Measurements from ENCODE around the gene LLGL2.

Gene LLGL2

DNA sequence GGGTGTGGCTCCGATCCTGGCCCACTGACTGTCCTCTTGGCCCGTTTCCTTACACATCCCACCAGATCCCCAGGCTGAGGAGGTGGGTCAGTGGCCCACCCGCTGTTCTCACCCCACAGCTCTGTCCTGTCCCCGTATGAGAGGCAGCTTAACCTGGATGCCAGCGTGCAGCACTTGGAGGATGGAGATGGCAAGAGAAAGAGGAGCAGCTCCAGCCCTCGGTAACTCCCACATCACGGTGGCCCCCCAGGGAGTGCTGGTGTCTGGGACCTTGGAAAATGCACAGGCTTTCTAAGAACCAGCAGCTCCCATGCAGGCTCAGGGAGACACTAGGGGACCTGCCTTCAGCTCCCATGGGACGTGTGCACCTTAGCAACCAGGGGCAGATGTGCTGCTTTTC is 4.2 kb upstream of the LLGL2 start:
- DNase-seq (ENCODE audit: low read depth, low spot score), result no peak

DNA sequence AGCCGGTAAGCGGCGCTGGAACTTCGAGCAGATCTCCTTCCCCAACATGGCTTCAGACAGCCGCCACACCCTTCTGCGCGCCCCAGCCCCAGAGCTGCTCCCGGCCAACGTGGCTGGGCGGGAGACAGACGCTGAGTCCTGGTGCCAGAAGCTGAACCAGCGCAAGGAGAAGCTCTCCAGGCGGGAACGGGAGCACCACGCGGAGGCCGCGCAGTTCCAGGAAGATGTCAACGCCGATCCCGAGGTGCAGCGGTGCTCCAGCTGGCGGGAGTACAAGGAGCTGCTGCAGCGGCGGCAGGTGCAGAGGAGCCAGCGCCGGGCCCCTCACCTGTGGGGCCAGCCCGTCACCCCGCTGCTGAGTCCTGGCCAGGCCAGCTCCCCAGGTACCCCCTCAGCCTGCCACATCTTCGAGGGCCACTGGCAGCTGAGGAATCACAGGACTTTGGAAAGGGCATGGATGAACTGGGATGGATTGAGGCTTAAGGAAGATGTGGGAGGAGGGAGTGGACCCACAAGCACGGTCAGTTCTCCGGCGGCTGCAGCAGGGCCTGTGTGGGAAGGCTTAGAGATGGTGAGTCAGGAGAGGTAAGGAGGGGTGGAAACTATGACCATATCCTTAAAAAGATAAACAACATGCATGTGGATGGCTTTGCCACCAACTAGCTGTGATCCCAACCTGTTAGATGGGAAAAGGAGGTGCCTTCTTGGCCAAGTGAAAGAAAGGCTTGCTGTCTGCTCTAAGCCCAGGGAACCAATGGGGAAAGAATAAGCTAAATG is 3.4 kb upstream of the LLGL2 start:
- no peak for DNase-seq (ENCODE audit: low read depth, low spot score)

GRCh38 chr17:75523647-75524046 is 1.9 kb upstream of the LLGL2 start:
- no peak for DNase-seq (ENCODE audit: low read depth, low spot score)

GRCh38 chr17:75524269-75524969 is 1.1 kb upstream of the LLGL2 start:
- no peak for DNase-seq (ENCODE audit: low read depth, low spot score)

GRCh38 chr17:75525806-75526554 is 483 bp downstream of the LLGL2 start:
- DNase-seq (ENCODE audit: low read depth, low spot score), result no peak

DNA sequence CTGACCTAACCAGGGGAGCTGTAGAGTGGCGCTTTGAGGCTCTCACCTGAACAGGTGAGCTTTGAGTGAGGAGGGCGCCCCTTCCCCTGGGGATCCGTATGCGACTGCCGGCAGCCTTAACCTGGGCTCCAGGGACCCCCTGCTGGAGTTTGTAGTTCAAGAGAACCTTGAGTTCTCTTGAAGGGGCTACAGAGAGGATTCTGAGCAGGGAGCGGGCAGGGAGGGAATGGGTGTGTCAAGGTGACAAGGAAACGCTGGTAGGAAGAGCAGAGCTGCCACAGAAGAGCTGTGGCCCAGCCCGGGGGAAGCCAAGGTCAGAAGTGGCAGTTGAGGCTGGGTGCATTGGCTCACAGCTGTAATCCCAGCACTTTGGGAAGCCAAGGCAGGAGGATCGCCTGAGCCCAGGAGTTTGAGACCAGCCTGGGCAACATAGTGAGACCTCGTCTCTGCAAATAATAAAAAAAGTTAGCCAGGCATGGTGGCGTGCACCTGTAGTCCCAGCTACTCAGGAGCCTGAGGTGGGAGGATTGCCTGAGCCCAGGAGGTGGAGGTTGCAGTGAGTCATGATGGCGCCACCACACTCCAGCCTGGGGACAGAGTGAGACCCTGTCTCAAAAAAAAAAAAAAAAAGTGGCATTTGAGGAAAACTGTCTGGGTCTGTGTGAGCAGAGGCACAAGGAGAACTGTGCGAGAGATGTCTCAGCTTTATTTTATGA is 1.2 kb downstream of the LLGL2 start:
- DNase-seq (ENCODE audit: low read depth, low spot score), result no peak

GRCh38 chr17:75530837-75531720 is 5.6 kb downstream of the LLGL2 start:
- DNase-seq (ENCODE audit: low read depth, low spot score), result no peak

DNA sequence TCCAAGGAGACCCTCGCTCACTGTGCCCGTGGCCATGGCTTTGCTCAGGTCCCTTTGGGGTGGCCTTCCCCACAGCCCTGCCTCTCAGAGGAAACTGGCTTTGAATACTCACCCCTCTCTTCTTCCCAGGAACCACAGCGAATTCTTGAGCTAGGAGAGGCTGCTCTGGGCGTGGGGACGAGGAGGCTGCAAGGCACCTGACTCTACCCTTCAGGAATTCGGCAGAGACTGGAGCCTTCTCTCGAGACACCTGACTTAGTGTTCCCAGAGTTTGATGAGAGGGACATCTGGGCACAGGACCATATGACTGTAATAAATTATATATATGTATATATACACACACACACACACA is 6.2 kb downstream of the LLGL2 start:
- DNase-seq (ENCODE audit: low read depth, low spot score), result no peak

DNA sequence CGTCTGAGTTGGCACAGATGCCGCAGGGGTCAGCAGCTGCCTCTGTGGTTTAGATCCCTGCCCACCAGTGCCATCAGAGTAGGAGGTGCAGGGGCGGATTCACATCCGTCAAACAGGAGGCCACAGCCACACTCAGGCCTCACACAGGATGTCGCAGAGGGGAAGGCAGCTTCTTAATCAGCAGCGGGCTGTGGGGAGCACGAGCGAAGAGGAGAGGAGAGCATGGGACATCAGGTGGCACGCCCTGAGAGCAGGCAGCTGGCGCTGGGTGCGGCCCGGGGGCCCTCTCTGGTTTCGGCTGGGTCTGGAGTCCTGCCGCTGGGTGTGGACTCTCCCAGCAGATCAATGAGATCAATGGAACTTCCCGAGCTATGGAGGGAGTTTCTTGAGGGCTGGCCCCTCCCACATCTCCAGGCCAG is 9.6 kb downstream of the LLGL2 start:
- DNase-seq (ENCODE audit: low read depth, low spot score), result no peak

DNA sequence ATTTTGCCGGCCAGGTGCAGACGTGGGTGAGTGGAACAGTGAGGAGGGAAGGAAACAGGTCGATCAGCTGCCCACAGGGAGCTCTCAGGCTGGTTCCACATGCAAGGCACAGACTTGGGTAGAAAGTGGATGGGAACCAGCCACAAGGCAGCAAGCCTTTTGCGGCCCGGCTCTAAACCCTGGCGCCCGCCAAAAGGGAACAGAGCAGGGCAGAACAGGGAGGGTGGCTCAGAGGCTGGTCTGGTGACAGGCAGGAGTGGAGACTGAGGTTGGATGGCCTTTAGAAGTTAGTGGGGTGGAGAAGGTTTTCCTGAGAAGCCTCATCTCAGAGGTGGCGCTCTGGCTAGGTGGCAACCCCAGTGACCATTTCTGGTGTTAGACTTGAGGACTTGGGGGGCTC is 10.4 kb downstream of the LLGL2 start:
- no peak for DNase-seq (ENCODE audit: low read depth, low spot score)

DNA sequence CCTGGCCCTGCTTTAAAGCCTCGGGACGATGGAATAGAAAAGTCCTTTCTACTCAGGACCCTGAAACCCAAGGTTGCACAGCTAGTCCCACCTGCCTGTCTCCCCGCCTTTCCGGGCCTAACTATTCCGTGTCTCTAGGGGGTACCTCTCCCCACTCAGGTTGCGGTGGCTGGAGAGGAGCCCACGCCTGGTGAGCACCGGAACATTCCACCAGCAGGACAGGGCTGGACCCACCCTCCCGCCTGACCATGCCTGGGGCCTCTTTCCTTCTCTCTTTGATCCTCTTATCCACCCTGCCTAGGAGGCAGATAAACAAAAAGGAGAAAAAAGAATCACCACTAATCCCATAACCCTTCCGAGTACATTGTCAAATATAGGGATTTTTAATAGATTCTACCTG is 10.9 kb downstream of the LLGL2 start:
- no peak for DNase-seq (ENCODE audit: low read depth, low spot score)

DNA sequence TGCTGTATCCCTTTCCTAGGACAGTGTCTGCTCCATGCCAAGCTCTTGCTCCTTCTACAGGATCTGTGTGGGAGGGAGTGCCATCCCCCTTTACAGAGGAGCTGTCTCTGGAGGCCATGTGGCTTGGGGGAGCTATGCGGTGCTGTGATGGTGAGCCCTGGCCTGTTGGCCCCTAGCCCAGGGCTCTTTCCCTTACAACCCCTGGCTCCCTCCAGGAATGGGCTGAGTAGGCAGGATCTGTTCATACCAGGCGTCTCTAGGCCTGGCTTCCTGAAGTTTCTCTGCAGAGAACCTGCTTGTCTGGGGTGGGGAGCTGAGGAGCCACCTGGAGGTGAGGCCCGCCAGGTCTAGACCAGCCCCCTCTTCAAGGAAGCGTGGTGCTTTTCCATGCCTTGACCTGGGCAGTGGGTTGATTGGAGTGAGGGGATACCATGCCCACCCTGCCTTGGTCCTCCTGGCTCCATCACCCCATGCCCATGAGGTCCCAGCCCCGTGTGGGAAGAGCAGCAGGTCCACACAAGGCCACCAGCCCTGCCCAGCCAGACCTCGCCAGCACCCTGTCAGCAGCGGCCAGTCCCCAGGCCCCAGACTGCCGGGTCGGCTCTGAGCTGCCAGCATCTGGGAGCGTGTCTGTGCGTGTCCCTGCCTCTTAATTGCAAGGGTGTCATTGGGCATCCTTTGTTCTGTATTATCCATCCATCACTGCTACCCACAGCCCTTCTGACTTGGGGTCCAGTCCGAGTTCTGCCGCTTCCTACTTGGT is 14.7 kb downstream of the LLGL2 start:
- DNase-seq (ENCODE audit: low read depth, low spot score), result no peak

GRCh38 chr17:75540923-75541503 is 15.5 kb downstream of the LLGL2 start:
- no peak for DNase-seq (ENCODE audit: low read depth, low spot score)

GRCh38 chr17:75542229-75542628 is 16.7 kb downstream of the LLGL2 start:
- no peak for DNase-seq (ENCODE audit: low read depth, low spot score)

GRCh38 chr17:75542728-75543336 is 17.3 kb downstream of the LLGL2 start:
- DNase-seq (ENCODE audit: low read depth, low spot score), result no peak

- DNase-seq (ENCODE audit: low read depth, low spot score), result no peak
Measured at GRCh38 chr17:75544250-75544649, 18.8 kb downstream of the LLGL2 start.

DNA sequence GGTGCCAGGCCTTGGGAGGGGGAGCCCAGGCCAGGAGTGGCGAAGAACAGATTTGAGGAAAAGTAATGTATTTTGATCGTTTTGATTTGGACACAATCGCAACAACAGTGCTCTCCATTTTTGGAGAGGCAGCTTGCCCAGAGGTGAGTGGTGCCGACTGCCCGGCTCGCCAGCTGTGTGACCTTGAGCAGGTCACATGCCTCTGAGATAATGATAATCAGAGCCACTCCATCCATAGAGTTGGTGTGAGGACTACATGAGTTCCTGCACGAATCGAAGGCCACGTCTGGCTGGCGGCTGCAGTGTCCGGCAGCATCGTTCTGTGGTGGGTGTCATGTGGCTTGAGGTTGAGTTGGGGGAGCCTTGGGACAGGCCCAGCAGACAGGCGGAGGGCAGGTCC is 20.7 kb downstream of the LLGL2 start:
- no peak for DNase-seq (ENCODE audit: low read depth, low spot score)

DNA sequence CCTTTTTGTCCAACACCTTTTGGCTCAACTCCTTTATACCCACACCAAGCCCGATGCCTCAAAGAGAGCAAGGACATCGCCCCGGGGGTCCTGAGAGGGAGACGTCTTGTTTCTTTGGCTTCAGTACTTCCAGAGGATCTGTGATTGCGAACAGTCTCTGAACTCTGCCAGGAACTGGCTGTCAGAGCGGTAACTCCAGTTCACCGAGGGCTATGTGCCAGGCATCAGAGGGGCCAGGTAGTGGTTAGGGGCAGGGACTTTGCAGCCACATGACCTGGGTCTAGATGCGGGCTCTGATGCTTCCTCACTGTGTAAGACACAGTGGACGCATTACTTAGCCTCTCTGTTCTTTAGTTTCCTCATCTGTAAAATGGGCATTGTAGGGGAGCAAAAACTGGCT is 21.6 kb downstream of the LLGL2 start:
- no peak for DNase-seq (ENCODE audit: low read depth, low spot score)

GRCh38 chr17:75548813-75549212 is 23.3 kb downstream of the LLGL2 start:
- no peak for DNase-seq (ENCODE audit: low read depth, low spot score)

Data from brain pericyte (primary cell).